Measurements from ENCODE around the gene ACAD9.

- TF ChIP-seq CTCF (conservative IDR thresholded peaks at IDR 0.05 in 1 of 2, IDR thresholded peaks at IDR 0.05 in 1 of 2; ENCODE audit: low read depth in 1 of 2, low read length in 2 of 2) (no peak), EZH2 (IDR thresholded peaks at IDR 0.05; ENCODE audit: low read length, missing control alignments) (no peak)
These were observed 53.9 kb downstream of the ACAD9 start for GRCh38 chr3:128933213-128933921.
